HepG2 (cell line): Measurements from ENCODE around the gene PROCR. TPM values are rescaled to one million over a fixed set of nuclear protein-coding genes. Genes with fewer than 3 reads are reported as not detected.

Experiments used
- AFF4 ChIP-seq: sonication (generic); formaldehyde crosslinking; IDR thresholded peaks from 2 replicates; pipeline ENCODE4 v1.4.0; 2020; ENCODE audit warnings: missing genetic modification reagents
- BHLHE40 ChIP-seq: IDR thresholded peaks from 2 replicates; pipeline ENCODE4 v1.6.1; 2011; ENCODE audit warnings: low read length, improper control_type of control experiment
- MAFF ChIP-seq: IDR thresholded peaks from 2 replicates; pipeline ENCODE4 v1.6.1; 2011; ENCODE audit warnings: low read depth, low read length, improper control_type of control experiment
- MAFG ChIP-seq: sonication (generic); formaldehyde crosslinking; IDR thresholded peaks from 2 replicates; pipeline ENCODE4 v1.5.1; 2020; ENCODE audit warnings: mild to moderate bottlenecking, missing genetic modification reagents
- REXO4 ChIP-seq: sonication (generic); formaldehyde crosslinking; IDR thresholded peaks from 2 replicates; pipeline ENCODE4 v1.8.0; 2022; ENCODE audit warnings: missing genetic modification reagents, mild to moderate bottlenecking, borderline replicate concordance
- RFX3 ChIP-seq: IDR thresholded peaks from 2 replicates; pipeline ENCODE4 v1.6.1; 2016; ENCODE audit warnings: missing biosample characterization, missing genetic modification reagents
- SSRP1 ChIP-seq: IDR thresholded peaks from 2 replicates; pipeline ENCODE4 v1.6.1; 2016; ENCODE audit warnings: control low read depth
- TCF12 ChIP-seq, 2 experiments: fragments of 450-650 bp in 1 of 2; sonication (generic) in 1 of 2; formaldehyde crosslinking in 1 of 2; IDR thresholded peaks; 2 replicates each; pipeline versions ENCODE4 v1.6.1 to v1.8.0; 2017 to 2022; ENCODE audit warnings: antibody characterized with exemption in 1 of 2, mild to moderate bottlenecking in 1 of 2, missing genetic modification reagents in 1 of 2, moderate library complexity in 1 of 2
- U2AF2 ChIP-seq: fragments of 200-400 bp; formaldehyde crosslinking; IDR thresholded peaks from 2 replicates; pipeline ENCODE4 v1.6.1; 2017; ENCODE audit warnings: low read depth, mild to moderate bottlenecking, low read length
- ZBTB2 ChIP-seq: sonication (generic); formaldehyde crosslinking; IDR thresholded peaks from 2 replicates; pipeline ENCODE4 v1.8.0; 2022; ENCODE audit warnings: low read depth, missing genetic modification reagents
- ZFYVE20 ChIP-seq: sonication (generic); formaldehyde crosslinking; IDR thresholded peaks from 2 replicates; pipeline ENCODE4 v1.8.0; 2023; ENCODE audit warnings: low read depth, mild to moderate bottlenecking, moderate library complexity, missing genetic modification reagents, borderline replicate concordance
- ZNF230 ChIP-seq: sonication (generic); formaldehyde crosslinking; IDR thresholded peaks from 2 replicates; pipeline ENCODE4 v1.4.0; 2020; ENCODE audit warnings: mild to moderate bottlenecking, missing genetic modification reagents
- ZNF574 ChIP-seq: sonication (generic); formaldehyde crosslinking; IDR thresholded peaks from 2 replicates; pipeline ENCODE4 v1.4.0; 2020; ENCODE audit warnings: missing genetic modification reagents
- ZNF75D ChIP-seq: sonication (generic); formaldehyde crosslinking; IDR thresholded peaks from 2 replicates; pipeline ENCODE4 v1.8.1; 2023; ENCODE audit warnings: missing genetic modification reagents, mild to moderate bottlenecking, borderline replicate concordance
- ZNF773 ChIP-seq: sonication (generic); formaldehyde crosslinking; IDR thresholded peaks from 2 replicates; pipeline ENCODE4 v1.4.0; 2020; ENCODE audit warnings: missing genetic modification reagents, borderline replicate concordance
- ZNF776 ChIP-seq: sonication (generic); formaldehyde crosslinking; IDR thresholded peaks from 2 replicates; pipeline ENCODE4 v1.4.0; 2020; ENCODE audit warnings: mild to moderate bottlenecking, missing genetic modification reagents
- polyA plus RNA-seq, 8 experiments: library from polyadenylated mRNA; depleted of rRNA in 3 of 8; stranded (reverse) in 7 of 8; unstranded in 1 of 8; fragments of >200 nt; fragmentation: Illumina TruSeq in 4 of 8; extraction: Trizol in 4 of 8; gene quantifications; 2 replicates each; pipeline versions ENCODE4 v1.2.1 to v1.2.3, GENCODE V29; 2011 to 2016; ENCODE audit warnings: low read depth in 4 of 8, missing spikeins in 1 of 8, mixed read lengths in 1 of 8; ENCODE audit not compliant: insufficient read depth in 1 of 8
- total RNA-seq, 5 experiments: library from RNA; depleted of rRNA; stranded (reverse); fragments of >200 nt; fragmentation: Illumina TruSeq; extraction: Trizol; gene quantifications; 2 replicates each; pipeline ENCODE4 v1.2.3, GENCODE V29; 2016; ENCODE audit warnings: low read depth in 1 of 5
- TF ChIP-seq, protein P1 (sequence below): sonication (generic); formaldehyde crosslinking; IDR thresholded peaks from 2 replicates; pipeline ENCODE4 v1.4.0; 2020; ENCODE audit warnings: missing genetic modification reagents, borderline replicate concordance
- TF ChIP-seq, protein P2 (sequence below): sonication (generic); formaldehyde crosslinking; IDR thresholded peaks from 2 replicates; pipeline ENCODE4 v1.4.0; 2020; ENCODE audit warnings: missing genetic modification reagents

Gene PROCR
- total and polyA plus RNA-seq, 2 of the 13 experiments (the other 11 are each of a cell fraction or from before 2014, with no cell fraction given), result 1.4 to 1.7 TPM

DNA sequence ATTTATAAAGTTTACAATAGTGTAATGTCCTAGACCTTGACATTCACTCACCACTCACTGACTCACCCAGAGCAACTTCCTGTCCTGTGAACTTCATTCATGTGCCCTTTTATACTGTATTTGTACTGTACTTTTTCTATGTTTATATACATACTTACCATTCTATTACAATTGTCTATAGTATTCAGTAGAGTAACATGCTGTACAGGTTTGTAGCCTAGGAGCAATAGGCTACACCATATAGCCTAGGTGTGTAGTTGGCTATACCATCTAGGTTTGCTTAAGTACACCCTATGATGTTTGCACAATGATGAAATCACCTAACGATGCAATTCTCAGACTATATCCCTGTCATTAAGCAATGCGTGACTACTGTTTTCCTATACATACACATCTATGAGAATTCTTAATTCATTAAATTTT is 42.2 kb upstream of the PROCR start (continued):
- TF ChIP-seq ZNF574 (CRISPR knock-in tag) (no peak), ZNF230 (CRISPR knock-in tag) (no peak), ZNF776 (no peak), ZNF773 (CRISPR knock-in tag) (no peak), AFF4 (CRISPR knock-in tag) (no peak), MAFG (CRISPR knock-in tag) (no peak), MAFF (0 out of 2 replicates have a peak, but pooled peaks have one; percentile 15), RFX3 (CRISPR knock-in tag) (no peak), REXO4 (CRISPR knock-in tag) (no peak), U2AF2 (no peak), TCF12 (IDR thresholded peaks at IDR 0.05) (no peak), TCF12 (CRISPR knock-in tag; IDR thresholded peaks at IDR 0.05) (no peak), ZNF75D (CRISPR knock-in tag) (no peak), ZFYVE20 (no peak), ZBTB2 (no peak), SSRP1 (no peak), BHLHE40 (0 out of 2 replicates have a peak, but pooled peaks have one; percentile 23)
- TF ChIP-seq, protein P1, sequence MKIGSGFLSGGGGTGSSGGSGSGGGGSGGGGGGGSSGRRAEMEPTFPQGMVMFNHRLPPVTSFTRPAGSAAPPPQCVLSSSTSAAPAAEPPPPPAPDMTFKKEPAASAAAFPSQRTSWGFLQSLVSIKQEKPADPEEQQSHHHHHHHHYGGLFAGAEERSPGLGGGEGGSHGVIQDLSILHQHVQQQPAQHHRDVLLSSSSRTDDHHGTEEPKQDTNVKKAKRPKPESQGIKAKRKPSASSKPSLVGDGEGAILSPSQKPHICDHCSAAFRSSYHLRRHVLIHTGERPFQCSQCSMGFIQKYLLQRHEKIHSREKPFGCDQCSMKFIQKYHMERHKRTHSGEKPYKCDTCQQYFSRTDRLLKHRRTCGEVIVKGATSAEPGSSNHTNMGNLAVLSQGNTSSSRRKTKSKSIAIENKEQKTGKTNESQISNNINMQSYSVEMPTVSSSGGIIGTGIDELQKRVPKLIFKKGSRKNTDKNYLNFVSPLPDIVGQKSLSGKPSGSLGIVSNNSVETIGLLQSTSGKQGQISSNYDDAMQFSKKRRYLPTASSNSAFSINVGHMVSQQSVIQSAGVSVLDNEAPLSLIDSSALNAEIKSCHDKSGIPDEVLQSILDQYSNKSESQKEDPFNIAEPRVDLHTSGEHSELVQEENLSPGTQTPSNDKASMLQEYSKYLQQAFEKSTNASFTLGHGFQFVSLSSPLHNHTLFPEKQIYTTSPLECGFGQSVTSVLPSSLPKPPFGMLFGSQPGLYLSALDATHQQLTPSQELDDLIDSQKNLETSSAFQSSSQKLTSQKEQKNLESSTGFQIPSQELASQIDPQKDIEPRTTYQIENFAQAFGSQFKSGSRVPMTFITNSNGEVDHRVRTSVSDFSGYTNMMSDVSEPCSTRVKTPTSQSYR (CRISPR knock-in tag), result no peak
- TF ChIP-seq, protein P2, sequence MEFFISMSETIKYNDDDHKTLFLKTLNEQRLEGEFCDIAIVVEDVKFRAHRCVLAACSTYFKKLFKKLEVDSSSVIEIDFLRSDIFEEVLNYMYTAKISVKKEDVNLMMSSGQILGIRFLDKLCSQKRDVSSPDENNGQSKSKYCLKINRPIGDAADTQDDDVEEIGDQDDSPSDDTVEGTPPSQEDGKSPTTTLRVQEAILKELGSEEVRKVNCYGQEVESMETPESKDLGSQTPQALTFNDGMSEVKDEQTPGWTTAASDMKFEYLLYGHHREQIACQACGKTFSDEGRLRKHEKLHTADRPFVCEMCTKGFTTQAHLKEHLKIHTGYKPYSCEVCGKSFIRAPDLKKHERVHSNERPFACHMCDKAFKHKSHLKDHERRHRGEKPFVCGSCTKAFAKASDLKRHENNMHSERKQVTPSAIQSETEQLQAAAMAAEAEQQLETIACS (CRISPR knock-in tag), result no peak
